Kidney (tissue), 14 donors: ENCODE results near the gene RAMP3. TPM values are rescaled to one million over a fixed set of nuclear protein-coding genes. Genes with fewer than 3 reads are reported as not detected.
A peak's percentile ranks its signal among the peaks of the same experiment; 100 is the strongest.

Experiments
- DNase-seq, 5 donors: peaks; one replicate each; pipeline ENCODE4 v3.0.0-alpha.2; 2013 to 2020
- FAIRE-seq: peaks from 2 replicates; lab custom pipeline; 2012; peaks lifted over from hg19 to GRCh38; lab: Jason Lieb, UNC
- H3K27ac ChIP-seq, 2 donors: one replicate each; pipeline ENCODE4 v1.7.0; 2013; ENCODE audit warnings: low read depth in 2 of 2, low read length in 2 of 2, inconsistent platforms in 1 of 2
- H3K27me3 ChIP-seq: one replicate; pipeline ENCODE4 v1.7.1; 2013; ENCODE audit warnings: low read length, inconsistent platforms; ENCODE audit not compliant: control insufficient read depth, insufficient read depth
- H3K36me3 ChIP-seq, 3 donors: one replicate each; pipeline versions ENCODE4 v1.7.0 to v1.7.1; 2013; ENCODE audit warnings: low read length in 3 of 3, control low read depth in 1 of 3, inconsistent platforms in 1 of 3; ENCODE audit not compliant: insufficient read depth in 3 of 3, control insufficient read depth in 2 of 3
- H3K4me1 ChIP-seq, 3 donors: one replicate each; pipeline versions ENCODE4 v1.7.0 to v1.7.1; 2013; ENCODE audit warnings: low read length in 3 of 3, inconsistent platforms in 1 of 3, low read depth in 1 of 3; ENCODE audit not compliant: control insufficient read depth in 2 of 3, insufficient read depth in 2 of 3
- H3K4me3 ChIP-seq, 3 donors: one replicate each; pipeline versions ENCODE4 v1.7.0 to v1.8.1; 2013; ENCODE audit warnings: low read length in 3 of 3, control low read depth in 1 of 3, inconsistent platforms in 1 of 3
- H3K9ac ChIP-seq, 3 donors: one replicate each; pipeline versions ENCODE4 v1.7.0 to v1.7.1; 2013; ENCODE audit warnings: low read length in 3 of 3, control low read depth in 1 of 3, inconsistent platforms in 1 of 3
- H3K9me3 ChIP-seq, 3 donors: one replicate each; pipeline versions ENCODE4 v1.7.0 to v1.7.1; 2013; ENCODE audit warnings: low read length in 3 of 3, control low read depth in 1 of 3, inconsistent platforms in 1 of 3; ENCODE audit not compliant: control insufficient read depth in 2 of 3, insufficient read depth in 1 of 3
- CTCF ChIP-seq: IDR thresholded peaks from 3 replicates; pipeline ENCODE4 v1.5.1; 2012; ENCODE audit warnings: mild to moderate bottlenecking, moderate library complexity, borderline replicate concordance; ENCODE audit not compliant: insufficient read depth; ENCODE audit errors: extremely low read depth
- intact Hi-C: fragments of 100-400 bp; cut with DNase I; formaldehyde crosslinking; loops from one replicate; pipeline ENCODE4 v1.11.1; 2022
- polyA plus RNA-seq: library from polyadenylated mRNA; stranded (reverse); fragments of 350-450 nt; fragmentation: Illumina TruSeq; extraction: RNeasy Lipid Tissue Mini Kit (QIAGEN cat#74804); gene quantifications from one replicate; pipeline ENCODE4 v1.2.3, GENCODE V29; 2014; ENCODE audit warnings: low read depth, low replicate concordance; ENCODE audit not compliant: insufficient read depth
- total RNA-seq: library from RNA; stranded (reverse); fragmentation: NEBNext Ultra II Directional; extraction: Animal tissue kit (Norgen Biotek cat#: 25700); gene quantifications from one replicate; pipeline ENCODE4 v1.2.1, GENCODE V29; 2021
- donor health status: control.
- donor health status: control.
- donor health status: control.
- donor health status: control.
- donor health status: control.
- donor health status: DM: yes; HTN: yes; CAD: no.
- donor health status: Normal renal cell carcinoma (clear cell type).

The RAMP3 gene
- total and polyA plus RNA-seq, 2 donors from 2014 or later = 82.6 to 168 TPM

- H3K27ac ChIP-seq = no peak overlapping the region
- DNase-seq (peak in 1 of 5 donors; percentile 44), FAIRE-seq (no peak)
- H3K4me1 ChIP-seq = no peaks in the 10 kb centered on the region
- no peak overlapping the region for H3K4me3 ChIP-seq
- TF ChIP-seq CTCF = no peak
- intact Hi-C loops = no loop called here
- H3K36me3 ChIP-seq = no peaks in the 10 kb centered on the region
- no peaks in the 10 kb centered on the region for H3K27me3 ChIP-seq
- H3K9me3 ChIP-seq = no peaks in the 10 kb centered on the region
- no peak overlapping the region for H3K9ac ChIP-seq
These were observed 20.9 kb downstream of the RAMP3 start for GRCh38 chr7:45178241-45179225.

- intact Hi-C loops = no loop called here
- Histone ChIP-seq H3K9ac (no peak overlapping the region), H3K27me3 (no peaks in the 10 kb centered on the region), H3K36me3 (no peaks in the 10 kb centered on the region), H3K9me3 (no peaks in the 10 kb centered on the region), H3K4me3 (no peak overlapping the region), H3K27ac (no peak overlapping the region), H3K4me1 (no peaks in the 10 kb centered on the region)
- peak in 1 of 5 donors; percentile 10 for DNase-seq
- FAIRE-seq = no peak
- no peak for TF ChIP-seq CTCF
These were observed 22.1 kb downstream of the RAMP3 start for GRCh38 chr7:45179666-45180065.

GRCh38 chr7:45180084-45180986 lies 22.7 kb downstream of the RAMP3 start:
- H3K4me3 ChIP-seq = no peak overlapping the region
- H3K9ac ChIP-seq = no peak overlapping the region
- no peaks in the 10 kb centered on the region for H3K4me1 ChIP-seq
- FAIRE-seq (no peak), DNase-seq (peak in 1 of 5 donors; percentile 34)
- H3K9me3 ChIP-seq = no peaks in the 10 kb centered on the region
- no peaks in the 10 kb centered on the region for H3K36me3 ChIP-seq
- H3K27me3 ChIP-seq = no peaks in the 10 kb centered on the region
- intact Hi-C loops = no loop called here
- TF ChIP-seq CTCF = no peak
- no peak overlapping the region for H3K27ac ChIP-seq
